ENCODE data around the gene FAU. TPM values are rescaled to one million over a fixed set of nuclear protein-coding genes. Genes with fewer than 3 reads are reported as not detected.

Gene FAU
- total RNA-seq, 2 donors from 2014 or later = 725 to 753 TPM

DNA sequence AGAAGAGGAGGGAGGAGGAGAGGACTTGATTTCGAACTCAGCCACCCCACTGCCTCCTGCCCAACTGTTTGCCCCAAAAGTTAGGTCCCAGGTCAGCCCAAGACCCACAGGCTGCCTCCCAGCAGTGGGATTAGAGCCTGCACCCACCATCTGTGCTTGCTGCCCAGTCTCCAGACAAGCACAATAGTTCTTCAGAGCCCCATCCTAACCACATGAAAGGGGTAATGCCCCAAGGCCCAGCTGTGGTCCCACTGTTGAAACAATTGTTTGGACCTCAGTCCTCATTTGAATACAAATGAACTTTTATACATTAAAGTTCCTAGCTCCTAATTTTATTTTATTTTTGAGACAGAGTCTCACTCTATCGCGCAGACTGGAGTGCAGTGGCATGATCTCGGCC lies 31.3 kb downstream of the FAU start:
- intact Hi-C loops (cut with DNase I) = no loop called here
- no peak for DNase-seq (ENCODE audit: low spot score)

DNA sequence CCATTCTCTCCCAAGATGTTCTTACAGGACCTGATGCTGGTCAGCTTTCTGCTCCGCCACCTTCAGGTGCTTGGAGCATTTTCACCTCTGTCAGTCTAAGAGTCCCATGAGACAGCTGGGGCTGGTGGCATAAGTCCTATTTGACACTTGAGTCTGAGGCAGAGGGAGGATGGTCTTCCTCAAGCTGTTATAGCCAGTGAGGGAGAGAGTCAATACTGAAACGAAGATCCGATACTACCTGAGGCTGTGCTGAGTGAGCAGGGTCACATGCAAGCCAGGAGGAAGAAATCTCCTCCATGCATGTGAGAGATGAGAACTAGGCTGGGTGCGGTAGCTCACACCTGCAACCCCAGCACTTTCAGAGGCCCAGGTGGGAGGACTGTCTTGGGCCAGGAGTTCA lies 32.3 kb downstream of the FAU start:
- no peak for DNase-seq (ENCODE audit: low spot score)
- intact Hi-C loops (cut with DNase I) = no loop called here

DNA sequence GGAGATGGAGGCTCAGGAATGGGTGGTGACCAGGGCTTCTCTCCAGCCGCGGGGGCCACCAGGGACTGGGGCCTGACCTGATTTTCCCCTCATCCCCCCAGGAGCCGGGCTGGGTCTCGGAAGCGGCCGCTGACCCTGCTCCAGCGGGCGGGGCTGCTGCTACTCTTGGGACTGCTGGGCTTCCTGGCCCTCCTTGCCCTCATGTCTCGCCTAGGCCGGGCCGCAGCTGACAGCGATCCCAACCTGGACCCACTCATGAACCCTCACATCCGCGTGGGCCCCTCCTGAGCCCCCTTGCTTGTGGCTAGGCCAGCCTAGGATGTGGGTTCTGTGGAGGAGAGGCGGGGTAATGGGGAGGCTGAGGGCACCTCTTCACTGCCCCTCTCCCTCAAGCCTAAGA lies 34.1 kb downstream of the FAU start:
- DNase-seq (ENCODE audit: low spot score) = no peak
- intact Hi-C loops (cut with DNase I) = no loop called here

DNA sequence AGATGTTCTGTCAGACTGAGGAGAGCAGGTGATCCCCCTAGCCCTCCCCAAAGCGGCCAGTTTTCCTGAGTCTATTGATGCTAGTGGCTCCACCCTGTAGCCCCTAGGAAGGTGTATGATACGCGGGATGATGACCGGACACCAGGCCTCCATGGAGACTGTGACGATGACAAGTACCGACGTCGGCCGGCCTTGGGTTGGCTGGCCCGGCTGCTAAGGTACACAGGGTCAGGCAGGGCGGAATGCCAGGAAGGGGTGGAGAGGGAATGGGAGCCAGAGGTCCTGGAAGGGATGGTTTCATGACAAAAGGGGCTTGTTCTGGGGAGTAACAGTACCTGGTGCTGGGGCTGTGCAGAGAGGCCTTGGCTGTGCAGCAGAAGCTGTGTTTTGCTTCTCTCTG lies 34.7 kb downstream of the FAU start:
- no peak for DNase-seq (ENCODE audit: low spot score)

DNA sequence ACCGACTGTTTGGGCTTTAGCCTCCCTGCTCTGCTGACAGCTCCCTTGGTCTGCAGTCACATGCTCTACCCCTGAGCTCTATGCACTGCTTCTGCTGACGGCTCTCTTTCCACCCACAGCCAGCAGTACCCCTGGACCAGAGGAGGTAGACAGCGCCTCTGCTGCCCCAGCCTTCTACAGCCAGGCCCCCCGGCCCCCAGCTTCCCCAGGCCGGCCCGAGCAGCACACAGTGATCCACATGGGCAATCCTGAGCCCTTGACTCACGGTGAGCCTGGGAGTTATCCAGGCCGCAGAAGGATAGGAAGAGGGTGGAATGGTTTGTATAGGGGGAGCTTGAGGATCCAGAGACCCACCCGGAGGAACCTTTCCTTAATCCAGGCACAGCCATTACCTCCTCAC lies 35.1 kb downstream of the FAU start:
- no peak for DNase-seq (ENCODE audit: low spot score)
- intact Hi-C loops (cut with DNase I) = no loop called here

More for the DNA sequence above, 34.7 kb downstream of the FAU start:
- intact Hi-C loops (cut with DNase I) = no loop called here

DNA sequence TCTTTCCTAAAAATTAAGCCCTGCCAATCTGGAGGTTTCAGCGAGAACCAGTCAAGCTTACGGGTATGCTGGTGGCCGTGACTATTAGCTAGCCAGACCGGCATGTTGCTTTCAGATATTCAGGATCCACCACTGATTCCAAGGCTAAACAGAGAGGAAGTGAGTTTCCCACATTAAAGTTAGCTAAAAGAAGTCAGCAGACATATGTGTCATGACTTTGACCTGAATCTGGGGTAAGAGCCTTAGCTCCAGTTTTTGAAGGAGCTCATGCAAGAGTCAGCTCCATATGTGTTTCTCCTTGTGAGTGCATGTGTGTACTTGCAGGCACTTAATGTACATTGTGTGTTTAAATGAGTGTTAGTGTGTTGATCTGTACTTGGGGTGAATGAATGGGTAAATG lies 36.5 kb downstream of the FAU start:
- no peak for DNase-seq (ENCODE audit: low spot score)
- intact Hi-C loops (cut with DNase I) = no loop called here

DNA sequence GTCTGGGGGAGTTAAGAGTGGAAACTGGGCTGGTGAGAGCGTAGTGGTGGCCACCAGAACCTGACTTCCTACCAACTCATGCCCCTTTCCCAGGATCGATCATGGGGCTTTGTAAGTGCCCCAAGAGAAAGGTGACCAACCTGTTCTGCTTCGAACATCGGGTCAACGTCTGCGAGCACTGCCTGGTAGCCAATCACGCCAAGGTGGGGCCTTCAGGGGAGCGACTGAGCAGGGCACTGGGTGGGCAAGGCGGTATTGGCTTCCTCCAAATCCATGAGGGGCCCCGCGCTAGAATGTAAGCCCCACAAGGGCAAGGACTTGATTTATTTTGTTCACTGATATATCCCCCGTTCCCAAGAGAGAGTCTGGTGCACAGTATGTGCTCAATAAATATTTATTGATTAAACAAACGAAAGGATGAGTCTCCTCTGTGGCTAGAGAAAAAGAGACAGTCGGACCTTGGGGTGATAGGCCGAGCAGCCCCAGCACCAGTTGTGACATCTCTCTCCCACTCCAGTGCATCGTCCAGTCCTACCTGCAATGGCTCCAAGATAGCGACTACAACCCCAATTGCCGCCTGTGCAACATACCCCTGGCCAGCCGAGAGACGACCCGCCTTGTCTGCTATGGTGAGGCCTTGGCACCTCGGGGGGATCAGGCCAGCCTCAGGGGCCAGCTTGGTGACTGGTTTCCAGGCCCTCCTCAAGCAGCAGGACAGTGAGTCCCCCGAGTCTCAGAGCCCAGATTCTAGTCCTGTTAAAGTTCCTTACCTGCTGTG lies 37.1 kb downstream of the FAU start:
- no peak for DNase-seq (ENCODE audit: low spot score)
- intact Hi-C loops (cut with DNase I) = no loop called here

DNA sequence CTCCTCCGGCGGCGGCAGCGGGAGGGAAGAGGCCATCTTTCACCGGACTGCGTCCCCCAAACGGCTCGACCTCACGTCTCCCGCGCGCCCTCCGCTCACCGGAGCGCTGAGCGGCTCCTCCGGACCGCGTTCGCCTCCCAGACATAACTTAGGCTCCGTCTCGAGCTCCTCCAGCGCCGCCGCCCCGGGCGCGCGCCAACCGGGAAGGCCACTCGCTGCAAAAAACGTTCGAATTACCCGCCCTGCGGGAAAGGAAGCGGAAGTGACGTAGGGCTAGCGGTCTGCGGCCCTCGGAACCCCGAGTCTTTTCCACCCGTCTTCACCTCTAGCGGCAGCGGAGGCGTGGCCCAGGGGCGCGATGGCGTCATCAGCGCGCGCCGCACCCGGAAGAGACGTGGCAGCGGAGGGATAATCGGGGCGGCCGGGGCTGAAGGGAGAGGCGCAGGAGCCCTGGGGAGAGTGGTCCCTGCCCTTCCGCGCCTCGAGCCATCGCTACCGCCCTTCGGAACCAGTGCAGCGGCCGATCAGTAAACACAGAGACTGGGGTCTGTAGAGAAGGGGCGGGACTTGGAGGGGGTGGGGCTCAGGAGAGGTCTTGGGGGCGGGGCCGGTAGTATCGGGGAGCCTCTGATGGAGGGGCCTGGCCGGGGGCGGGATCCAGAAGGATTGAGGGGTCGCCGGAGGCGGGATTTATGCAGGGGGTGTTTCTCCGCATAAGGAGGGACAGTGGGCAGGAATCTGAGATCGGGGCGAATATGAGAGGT lies 37.9 kb downstream of the FAU start, which contains the start of the genes CDCA5 and ZFPL1:
Gene CDCA5, minus strand, starts transcription at position 207 of the 764 bp plus-strand sequence. Its CDS starts 62 bp downstream, at position 145.
Gene ZFPL1, plus strand, starts transcription at position 389 of the 764 bp plus-strand sequence. CDS start 477 bp downstream, outside the sequence.
- intact Hi-C loops (cut with DNase I) = no loop called here

DNA sequence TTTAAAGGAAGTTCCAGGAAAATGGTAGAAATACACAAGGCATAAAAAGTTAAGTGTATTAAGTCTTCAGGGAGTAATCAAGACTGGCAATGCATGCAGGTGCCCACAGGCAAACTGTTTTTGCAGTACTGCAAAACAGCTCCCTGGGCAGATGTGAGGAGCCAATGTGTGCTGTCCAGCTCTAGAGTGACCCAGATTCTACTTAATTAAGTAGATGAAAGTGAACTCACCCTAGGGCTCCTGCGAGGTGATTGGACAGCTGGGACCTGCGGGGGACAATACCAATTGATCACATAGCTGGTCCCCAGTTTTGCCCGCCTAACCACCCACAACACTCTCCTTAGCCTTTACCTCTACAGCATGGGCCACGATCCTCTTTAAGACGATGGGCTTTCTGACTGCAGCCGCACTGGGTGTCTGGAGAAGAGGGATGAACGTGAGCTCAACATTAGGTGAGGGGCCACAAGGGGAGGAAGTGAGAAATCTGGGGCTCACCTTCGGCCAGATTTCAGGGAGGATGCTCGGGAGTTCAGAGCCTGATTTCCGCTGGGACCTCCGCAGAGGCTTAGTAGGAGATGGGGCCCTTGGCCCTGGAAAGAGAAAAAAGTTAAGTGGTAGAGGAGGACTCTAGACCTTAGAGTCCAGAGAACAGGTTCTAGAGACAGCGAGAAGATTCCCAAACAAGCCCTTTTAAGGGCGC lies 38.6 kb downstream of the FAU start:
- intact Hi-C loops (cut with DNase I) = no loop called here
- DNase-seq (ENCODE audit: low spot score) = no peak

More for the DNA sequence above, 37.9 kb downstream of the FAU start, which contains the start of the genes CDCA5 and ZFPL1:
- DNase-seq (ENCODE audit: low spot score) = peak; percentile 98

DNA sequence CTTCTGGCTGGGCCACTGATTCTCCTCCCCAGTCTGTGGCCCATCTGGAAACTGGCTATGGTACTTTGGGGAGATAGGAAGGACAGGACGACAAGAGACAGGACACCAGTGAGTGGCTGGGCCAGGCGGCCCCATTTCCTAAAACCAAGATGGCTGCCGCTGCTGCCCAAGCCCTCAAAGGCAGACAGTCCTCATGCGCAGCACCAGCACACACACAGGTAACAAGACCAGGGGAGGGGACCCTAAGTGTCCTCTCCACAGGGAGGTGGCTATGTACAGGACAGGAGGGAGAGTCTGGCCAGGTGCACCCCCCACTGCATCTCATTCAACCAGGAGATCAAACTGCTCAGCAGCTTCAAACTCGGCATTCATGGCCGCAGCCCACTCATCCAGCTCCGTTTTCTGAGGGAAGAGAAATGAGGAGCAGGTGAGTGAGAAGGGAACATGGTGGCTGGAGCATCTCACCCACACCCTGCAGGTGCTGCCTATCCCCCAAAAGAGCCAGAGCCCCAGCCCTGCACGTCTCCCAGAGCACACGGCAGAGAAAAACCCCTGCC lies 43.1 kb downstream of the FAU start:
- intact Hi-C loops (cut with DNase I) = no loop called here
- no peak for DNase-seq (ENCODE audit: low spot score)

DNA sequence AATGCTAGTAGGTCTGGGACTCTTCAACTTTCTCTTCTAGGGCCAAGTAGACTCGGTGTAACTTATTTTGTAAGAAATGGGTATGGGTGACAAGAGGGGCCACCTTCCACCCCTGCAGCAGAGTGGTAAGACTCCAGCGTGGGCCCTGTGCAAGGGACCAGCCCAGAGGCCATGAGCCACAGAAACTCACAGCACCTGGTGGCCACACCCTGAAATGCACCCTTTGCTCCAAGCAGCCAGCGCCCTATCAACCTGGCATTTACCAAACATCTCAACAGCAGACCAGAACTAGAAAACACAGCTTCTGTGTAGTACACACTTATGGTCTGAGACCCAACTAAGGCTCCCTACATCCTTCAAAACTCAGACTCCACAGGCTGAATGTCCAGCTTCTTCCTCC lies 43.8 kb downstream of the FAU start:
- intact Hi-C loops (cut with DNase I) = no loop called here
- DNase-seq (ENCODE audit: low spot score) = no peak

DNA sequence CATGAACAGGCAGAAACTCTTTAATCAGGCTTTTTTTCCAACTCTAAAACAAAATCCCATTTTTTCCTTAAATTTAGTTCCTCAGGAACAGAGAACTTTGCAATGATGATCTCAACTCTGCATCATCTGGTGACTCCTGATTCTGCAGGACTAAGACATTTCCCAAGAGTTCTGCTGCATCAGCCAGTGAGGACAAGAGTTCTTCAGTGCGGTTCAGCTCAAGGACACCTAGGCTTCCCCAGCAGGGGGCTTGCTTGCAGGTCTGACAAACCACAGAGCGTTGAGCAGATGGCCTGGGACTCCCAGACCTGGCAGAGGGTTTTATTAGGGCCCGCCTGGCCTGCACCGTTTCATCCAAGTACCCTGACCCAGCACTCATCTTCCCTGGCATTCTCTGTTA lies 44.5 kb downstream of the FAU start:
- no peak for DNase-seq (ENCODE audit: low spot score)
- intact Hi-C loops (cut with DNase I) = no loop called here

DNA sequence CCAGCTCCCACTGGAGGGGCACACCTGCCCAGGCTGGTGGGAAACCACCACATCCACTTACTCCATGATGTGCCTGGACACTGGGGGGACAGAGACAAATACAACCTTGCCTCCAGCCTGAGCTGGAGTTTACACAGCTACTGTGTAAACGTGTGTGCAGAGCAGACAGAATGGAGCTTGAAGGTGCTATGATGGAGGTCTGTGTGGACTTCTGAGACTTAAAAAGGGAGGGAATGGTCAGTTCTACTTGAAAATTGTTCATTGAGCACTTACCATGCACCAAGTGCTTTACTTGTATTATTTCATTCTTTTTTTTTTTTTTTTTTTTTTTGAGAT lies 49.3 kb downstream of the FAU start:
- intact Hi-C loops (cut with DNase I) = no loop called here
- DNase-seq (ENCODE audit: low spot score) = no peak

DNA sequence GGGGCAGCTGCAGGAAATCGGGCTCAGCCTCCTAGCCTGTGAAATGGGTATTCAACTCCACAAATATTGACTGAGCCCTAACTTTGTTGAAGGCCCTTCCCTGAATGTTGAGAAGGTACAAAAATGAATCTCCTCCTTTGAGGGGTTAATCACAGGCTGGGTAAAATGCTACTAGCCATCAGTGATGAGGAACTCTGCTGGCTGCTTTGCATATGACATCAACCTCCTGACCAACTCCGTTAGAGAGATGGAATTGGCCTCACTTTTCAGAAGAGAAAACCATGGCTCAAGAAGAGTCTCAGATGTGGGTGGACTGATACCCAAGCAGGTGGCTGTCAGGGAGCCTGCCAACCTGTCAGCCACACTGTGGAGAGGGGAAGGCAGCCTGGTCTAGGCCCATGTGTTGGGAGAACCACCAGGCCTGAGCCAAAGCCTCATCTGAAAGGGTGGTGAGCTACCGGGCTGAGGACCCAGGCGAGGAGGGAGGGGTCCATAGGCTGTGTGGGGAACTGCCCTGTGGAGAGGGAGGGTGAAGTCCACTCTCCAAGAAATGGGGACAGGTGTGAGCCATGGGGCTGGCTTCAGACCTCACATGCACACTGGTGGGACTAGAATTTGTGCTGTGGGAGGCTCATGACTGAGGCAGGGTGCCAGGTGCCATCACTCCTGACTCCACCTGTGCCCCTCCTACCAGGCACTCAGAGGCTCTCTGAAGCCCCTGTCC lies 49.9 kb downstream of the FAU start:
- intact Hi-C loops (cut with DNase I) = no loop called here

More for the DNA sequence above, 49.9 kb downstream of the FAU start:
- no peak for DNase-seq (ENCODE audit: low spot score)

Small RNA genes within 50 kb of the gene (microRNA-seq; reads per million reads assigned to microRNA genes)
- gene MIR6751 (ENCODE audit: borderline microRNAs expressed in 2 of 2) = 0 reads per million in 2 donors

Other genes starting within 250 kb of the FAU start
- gene EHD1, start 243.5 kb downstream of the FAU start, total RNA-seq = 100 to 1,000 TPM; 135 to 164 TPM
- gene ATG2A, start 204.9 kb downstream of the FAU start, total RNA-seq = 10 to 100 TPM; 12.3 to 14.9 TPM
- gene PPP2R5B, start 197.4 kb downstream of the FAU start, total RNA-seq = 10 to 100 TPM; 17.5 to 30.7 TPM
- gene GPHA2, start 186.2 kb downstream of the FAU start, total RNA-seq = not detected
- not detected for gene MAJIN, start 150.0 kb downstream of the FAU start, total RNA-seq
- 1 to 10 TPM; 1.7 to 1.8 TPM for gene BATF2, start 125.2 kb downstream of the FAU start, total RNA-seq
- 10 to 100 TPM; 81.9 to 88.2 TPM for gene ARL2, start 108.0 kb downstream of the FAU start, total RNA-seq
- 10 to 100 TPM; 17.4 to 21.1 TPM for gene SNX15, start 94.7 kb downstream of the FAU start, total RNA-seq
- gene SAC3D1, start 80.9 kb downstream of the FAU start, total RNA-seq = 1 to 10 TPM; 5.5 to 5.8 TPM
- gene NAALADL1, start 63.6 kb downstream of the FAU start, total RNA-seq = 10 to 100 TPM; 15.4 to 18.6 TPM
- gene CDCA5, start 38.1 kb downstream of the FAU start, total RNA-seq = 1 to 10 TPM in 1 of 2 donors, under 1 TPM in 1; 0.67 to 1.6 TPM
- 10 to 100 TPM; 26.9 to 27.6 TPM for gene ZFPL1, start 37.9 kb downstream of the FAU start, total RNA-seq
- 100 to 1,000 TPM; 103 to 107 TPM for gene VPS51, start 25.9 kb downstream of the FAU start, total RNA-seq
- gene TM7SF2, start 10.3 kb downstream of the FAU start, total RNA-seq = 1 to 10 TPM; 3.1 to 4.0 TPM
- gene ZNHIT2, start 4.4 kb downstream of the FAU start, total RNA-seq = 1 to 10 TPM; 6.0 to 6.3 TPM
- 10 to 100 TPM; 34.1 to 39.3 TPM for gene MRPL49, start 187 bp upstream of the FAU start, total RNA-seq
- 10 to 100 TPM; 52.7 to 57.0 TPM for gene SYVN1, start 12.4 kb upstream of the FAU start, total RNA-seq
- gene SPDYC, start 48.1 kb upstream of the FAU start, total RNA-seq = not detected
- gene CAPN1, start 59.8 kb upstream of the FAU start, total RNA-seq = 100 to 1,000 TPM; 142 to 144 TPM
- 1 to 10 TPM; 6.0 to 6.1 TPM for gene POLA2, start 139.8 kb upstream of the FAU start, total RNA-seq
- 10 to 100 TPM; 15.7 to 16.2 TPM for gene CDC42EP2, start 192.7 kb upstream of the FAU start, total RNA-seq
- 10 to 100 TPM; 38.2 to 55.6 TPM for gene DPF2, start 211.7 kb upstream of the FAU start, total RNA-seq
- not detected for gene TIGD3, start 232.6 kb upstream of the FAU start, total RNA-seq